Measurements from ENCODE around the gene RAD9A.

The RAD9A gene

DNA sequence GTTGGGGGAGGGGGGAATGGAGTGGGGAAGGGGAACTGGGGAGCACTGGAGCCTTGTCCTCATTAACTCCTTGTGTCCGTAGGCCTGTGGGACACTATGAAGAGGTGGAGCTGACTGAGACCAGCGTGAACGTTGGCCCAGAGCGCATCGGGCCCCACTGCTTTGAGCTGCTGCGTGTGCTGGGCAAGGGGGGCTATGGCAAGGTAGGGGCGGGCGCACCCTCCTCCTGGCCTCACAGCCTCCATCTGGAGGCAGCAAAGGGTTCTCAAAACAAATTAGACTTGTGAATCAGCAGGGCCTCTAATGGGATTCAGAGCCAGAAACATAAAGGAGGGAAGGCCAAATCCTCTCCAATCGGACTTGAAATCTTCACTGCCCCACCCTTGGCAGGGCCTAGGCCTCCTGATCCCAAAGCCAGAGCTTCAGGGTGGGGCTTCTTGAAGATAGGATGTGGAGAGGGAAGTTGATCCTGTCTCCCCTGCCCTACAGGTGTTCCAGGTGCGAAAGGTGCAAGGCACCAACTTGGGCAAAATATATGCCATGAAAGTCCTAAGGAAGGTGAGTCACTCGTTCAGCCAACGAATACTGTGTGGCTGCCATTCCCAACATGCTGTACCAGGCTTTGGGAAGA lies 37.4 kb downstream of the RAD9A start:
- no peak for DNase-seq

DNA sequence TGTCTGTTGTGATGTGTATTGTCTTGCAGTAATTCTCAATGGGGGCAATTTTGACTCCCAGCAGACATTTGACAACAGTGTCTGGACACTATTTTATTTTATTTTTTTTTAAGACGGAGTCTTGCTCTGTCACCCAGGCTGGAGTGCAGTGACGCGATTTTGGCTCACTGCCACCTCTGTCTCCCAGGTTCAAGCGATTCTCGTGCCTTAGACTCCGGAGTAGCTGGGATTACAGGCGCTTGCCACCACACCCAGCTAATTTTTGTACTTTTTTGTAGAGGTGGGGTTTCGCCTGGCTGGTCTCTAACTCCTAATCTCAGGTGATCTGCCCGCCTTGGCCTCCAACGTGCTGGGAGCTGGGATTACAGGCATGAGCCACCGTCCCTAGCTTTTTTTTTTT lies 37.9 kb downstream of the RAD9A start:
- DNase-seq = no peak

DNA sequence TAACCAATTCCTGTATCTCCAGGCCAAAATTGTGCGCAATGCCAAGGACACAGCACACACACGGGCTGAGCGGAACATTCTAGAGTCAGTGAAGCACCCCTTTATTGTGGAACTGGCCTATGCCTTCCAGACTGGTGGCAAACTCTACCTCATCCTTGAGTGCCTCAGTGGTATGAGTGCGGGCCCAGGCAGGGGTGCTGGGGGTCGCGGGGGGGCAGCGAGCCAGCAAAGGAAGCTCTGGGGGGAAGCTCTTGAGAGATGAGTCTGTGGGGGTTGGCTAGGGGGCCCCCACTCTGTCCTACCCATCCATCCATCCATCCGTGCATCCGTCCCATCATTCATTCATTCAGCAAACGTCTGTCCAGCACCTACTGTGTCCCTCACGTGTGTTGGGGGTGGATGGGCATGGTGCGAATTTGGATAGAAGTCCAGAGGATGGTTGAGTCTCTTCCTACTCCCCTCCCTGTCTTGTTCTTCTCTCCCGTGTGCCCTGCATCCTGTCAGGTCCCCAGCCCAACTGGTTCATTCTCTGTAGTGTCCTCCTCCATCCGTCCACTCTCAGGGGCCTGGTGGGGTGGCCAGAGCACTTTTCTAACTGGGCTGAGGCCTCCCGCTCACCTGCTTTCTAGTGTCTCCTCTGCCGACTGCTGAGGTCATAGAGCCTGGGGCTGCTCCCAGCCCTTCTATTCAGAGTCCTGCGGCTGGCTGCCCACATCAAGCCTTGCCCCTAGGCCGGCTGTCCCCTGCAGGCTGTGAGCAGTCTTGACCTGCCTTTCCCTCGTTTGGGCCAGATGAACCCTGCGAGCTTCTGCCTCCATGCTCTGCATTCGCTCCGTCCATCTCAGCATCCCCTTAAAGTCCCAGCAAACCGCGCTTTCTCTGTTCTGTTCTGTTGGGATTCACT lies 39.8 kb downstream of the RAD9A start:
- no peak for DNase-seq

DNA sequence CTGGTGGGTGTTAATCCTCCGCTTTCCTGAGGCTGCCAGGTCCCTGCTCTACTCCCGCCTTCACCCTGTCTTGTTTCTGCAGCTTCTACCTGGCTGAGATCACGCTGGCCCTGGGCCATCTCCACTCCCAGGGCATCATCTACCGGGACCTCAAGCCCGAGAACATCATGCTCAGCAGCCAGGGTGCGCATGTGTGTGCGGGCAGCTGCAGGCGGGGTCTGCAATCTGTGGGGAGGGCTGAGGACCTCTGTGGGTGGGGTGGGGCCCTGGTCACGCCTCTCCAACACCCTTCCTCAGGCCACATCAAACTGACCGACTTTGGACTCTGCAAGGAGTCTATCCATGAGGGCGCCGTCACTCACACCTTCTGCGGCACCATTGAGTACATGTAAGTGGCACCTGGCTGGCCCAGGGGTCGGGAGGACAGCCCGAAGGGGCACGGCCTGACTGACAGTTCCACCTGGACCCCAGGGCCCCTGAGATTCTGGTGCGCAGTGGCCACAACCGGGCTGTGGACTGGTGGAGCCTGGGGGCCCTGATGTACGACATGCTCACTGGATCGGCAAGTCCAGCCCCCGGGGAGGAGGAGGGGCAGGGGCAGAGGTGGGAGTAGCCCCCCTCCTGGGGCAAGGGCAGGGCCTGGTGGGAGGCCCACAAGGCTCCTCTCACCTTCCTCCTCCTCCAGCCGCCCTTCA lies 41.0 kb downstream of the RAD9A start:
- no peak for DNase-seq

DNA sequence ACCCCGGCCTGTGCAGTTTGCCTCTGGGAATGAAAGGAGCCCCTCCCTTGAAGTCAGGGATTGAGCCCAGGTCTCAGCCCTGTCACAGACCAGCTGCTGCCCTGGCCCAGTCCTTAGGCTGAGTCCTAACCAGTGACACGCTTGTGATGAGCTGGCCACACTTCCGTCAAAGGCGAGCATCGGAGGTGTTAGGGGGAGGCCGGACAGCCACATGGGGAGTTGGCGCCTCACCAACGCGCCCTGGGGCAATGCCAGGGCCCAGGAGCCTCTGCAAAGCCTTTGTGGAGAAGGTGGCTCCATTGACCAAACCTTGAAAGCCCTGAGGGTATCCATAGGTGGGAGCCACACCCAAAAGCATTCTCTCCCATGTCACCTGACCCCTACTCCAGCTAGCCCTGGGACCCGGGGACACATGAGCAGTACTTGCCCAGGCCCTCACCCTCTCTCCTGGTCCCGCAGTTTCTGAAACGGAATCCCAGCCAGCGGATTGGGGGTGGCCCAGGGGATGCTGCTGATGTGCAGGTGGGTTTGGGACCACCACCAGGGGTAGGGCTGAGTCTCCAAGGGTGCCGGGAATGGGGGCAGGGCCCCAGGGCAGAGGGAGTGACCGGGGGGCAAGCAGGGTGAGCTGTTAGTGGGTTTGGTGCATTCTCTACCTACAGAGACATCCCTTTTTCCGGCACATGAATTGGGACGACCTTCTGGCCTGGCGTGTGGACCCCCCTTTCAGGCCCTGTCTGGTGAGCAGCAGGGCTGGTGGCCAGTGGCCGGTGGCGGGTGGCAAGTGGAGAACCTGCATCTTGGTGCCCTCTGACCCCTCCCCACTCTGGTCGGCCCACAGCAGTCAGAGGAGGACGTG lies 42.0 kb downstream of the RAD9A start:
- DNase-seq = no peak

DNA sequence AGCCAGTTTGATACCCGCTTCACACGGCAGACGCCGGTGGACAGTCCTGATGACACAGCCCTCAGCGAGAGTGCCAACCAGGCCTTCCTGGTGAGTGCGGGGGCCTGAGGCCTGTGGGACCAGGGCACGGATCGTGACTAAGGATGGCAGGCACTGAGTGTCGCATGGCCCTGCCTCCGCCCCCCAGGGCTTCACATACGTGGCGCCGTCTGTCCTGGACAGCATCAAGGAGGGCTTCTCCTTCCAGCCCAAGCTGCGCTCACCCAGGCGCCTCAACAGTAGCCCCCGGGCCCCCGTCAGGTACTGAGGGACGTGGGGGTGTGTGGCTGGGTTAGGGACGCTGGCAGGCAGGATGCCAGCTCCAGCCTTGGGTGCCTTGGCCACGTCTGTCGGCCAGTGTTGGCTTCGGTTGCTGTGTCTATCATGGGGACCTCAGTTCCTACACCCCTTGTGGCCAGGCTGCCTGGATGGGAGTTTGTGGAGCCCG lies 42.7 kb downstream of the RAD9A start:
- DNase-seq = no peak

DNA sequence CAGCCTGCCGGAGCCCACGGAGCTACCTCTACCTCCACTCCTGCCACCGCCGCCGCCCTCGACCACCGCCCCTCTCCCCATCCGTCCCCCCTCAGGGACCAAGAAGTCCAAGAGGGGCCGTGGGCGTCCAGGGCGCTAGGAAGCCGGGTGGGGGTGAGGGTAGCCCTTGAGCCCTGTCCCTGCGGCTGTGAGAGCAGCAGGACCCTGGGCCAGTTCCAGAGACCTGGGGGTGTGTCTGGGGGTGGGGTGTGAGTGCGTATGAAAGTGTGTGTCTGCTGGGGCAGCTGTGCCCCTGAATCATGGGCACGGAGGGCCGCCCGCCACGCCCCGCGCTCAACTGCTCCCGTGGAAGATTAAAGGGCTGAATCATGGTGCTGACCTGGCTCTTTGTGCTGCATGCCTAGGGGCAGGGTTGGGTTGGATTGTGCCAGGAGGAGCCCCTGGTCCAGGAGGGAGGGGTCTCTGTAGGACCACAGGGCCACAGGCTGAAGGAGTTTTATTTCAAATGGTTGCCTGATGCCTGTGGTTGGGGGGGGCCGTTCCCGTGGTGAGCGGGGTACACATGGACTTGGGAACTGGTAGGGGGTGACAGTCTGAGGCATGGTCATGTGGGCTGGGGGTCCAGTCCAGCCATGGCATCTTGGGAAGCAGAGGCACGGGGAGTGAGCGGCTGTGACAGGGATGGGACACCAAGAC lies 43.4 kb downstream of the RAD9A start:
- DNase-seq = no peak

DNA sequence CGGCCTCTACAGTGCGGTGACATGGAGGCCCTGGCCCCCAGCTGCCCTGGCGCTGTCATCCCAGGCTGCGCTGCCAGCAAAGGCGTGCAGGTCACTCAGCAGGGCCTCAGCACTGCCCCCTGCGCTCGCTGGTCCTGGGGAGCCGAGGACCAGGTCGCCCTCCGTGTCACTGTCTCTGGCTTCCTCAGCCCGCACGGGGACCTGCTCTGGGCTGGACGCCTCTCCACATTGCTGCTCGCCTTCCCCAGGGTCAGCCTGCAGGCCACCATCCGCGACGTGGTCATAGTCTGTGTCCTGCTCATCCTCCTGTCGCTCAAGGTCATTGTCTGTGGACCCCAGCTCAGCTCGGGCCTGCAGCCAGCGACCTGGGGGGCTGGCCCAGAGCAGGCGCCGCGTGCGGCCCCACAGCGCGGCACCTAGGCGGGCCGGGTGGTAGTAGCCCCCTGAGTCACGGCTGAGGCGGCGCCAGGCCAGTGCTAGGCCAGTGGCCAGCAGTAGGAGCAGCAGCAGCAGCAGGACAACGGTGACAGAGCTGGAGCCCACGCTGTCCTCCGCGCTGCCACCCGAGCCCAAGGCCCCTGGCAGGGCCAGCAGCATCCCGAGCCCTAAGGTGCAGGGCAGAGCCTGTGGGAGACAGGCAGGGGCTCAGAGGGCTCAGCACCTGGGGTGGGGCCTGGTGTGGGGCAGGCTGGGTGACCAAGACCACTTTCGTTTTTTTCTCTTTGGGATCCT lies 44.1 kb downstream of the RAD9A start:
- DNase-seq = no peak

DNA sequence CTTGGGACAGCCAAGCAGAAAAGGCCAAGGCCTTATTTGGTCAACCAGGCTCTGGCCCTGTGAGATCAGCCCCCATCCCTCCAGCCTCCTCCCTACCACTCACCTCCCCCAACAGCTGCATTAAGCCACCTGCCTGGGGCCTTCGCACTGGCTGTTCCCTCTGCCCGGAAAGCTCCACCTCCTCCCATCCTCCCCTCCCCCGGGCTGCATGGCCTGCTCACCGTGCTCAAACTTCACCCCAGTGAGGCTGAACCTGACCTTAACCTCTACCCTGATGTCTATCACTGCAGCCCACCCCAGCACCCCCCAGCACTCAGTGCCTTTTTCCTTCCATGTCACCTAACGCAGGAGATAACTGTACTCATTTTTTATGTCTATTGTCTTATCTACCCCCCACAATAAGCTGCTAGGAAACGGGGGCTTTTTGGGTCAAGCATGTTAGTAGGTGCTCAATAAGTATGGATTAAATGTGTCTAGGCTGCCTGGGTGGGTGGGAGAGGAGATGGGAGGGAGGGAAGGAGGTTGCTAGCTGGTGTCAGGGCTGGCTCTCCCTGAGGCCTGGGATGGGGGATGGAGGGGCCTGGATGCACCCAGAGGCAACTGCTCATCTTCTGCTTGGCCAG lies 44.8 kb downstream of the RAD9A start:
- DNase-seq = peak; percentile 87

DNA sequence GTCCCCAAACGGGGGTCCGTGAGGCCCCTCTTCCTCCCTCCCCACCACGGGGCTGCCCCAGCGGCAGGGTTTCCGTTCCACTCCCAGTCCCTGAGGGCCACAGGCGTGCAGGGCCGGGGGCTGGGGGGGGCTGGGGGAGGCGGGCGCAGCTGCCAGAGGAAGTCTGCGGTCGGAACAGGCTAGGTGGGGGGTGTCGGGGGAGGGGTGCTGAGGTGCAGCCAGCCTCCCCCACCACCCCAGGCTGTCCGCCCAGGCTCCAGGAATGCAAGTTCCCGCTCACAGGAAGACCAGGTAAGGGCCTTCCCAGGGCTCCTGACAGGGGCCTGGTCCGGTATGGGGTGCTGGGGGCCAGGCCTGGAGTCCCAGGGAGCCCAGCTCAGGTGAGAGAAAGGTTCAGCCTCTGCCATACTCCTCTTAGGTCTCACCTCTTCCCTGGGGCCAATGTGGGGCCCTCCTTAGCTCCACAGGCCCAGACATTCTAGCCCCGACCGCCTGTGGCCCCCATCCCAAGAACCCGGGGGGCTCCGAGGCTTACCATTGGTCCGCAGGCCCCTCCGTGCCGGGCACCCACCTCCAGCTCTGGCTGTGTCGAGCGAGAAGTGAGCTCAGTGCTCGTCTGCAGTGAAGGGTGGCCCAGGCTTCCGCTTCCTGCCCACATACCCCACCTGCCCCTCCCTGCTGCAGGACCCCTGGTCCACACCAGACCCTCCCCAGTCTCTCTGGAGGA lies 45.5 kb downstream of the RAD9A start, which contains the start of gene PTPRCAP:
Gene PTPRCAP (minus strand): TSS at position 601 of the 727 bp plus-strand sequence. CDS start 63 bp downstream, at position 538.
- DNase-seq = peak; percentile 70

DNA sequence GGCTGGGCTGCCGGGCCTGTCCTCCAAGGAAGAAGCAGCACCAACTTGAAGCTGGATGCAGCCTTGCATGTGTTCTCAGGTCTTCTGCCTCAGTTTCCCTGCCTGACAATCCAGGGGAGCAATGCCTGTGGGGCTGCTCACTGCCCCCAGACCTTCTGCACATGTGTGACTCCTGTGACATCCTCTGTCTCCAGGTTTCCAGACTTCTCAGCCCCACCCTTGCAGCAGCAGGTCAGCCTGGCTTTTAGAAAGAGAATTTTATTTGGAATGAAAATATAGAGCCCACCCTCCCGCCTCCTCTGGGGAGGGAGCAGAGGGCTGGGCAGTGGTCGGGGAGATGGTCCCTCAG lies 46.0 kb downstream of the RAD9A start:
- no peak for DNase-seq

DNA sequence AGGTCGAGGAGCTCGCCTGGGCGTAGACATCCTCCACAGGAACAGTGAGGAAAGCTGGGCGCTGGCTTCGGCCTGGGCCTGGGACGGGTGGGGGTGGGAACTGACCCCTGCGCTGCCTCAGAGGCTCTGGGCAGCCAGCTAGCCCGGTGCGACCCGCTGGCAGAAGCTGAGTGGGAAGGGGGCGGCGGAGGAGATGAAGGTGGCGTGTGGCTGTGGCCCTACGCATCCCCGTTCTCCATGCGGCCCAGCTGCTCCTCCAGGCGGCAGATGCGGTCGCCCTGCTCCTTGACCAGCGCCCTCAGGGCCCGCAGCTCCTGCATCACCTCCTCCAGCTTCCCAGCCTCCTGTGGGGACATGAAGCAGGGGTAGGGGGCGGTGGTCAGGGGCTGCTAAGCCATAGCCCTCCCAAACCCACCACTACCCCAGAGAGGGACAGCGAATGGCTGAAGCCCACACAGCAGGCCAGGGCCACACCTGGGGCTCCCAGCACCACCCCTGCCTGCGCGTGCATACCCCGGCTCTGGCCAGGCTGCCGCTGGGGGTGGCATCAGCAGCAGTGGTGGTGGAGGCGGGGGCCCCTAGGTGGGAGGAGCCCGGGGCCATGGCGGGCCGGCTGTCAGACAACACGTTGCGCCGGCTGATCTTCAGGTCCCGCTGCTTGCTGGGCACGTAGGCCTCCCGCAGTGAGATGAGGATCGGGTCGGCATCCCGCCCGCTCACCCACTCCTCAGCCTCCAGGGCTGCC lies 46.5 kb downstream of the RAD9A start:
- DNase-seq = peak; percentile 91

DNA sequence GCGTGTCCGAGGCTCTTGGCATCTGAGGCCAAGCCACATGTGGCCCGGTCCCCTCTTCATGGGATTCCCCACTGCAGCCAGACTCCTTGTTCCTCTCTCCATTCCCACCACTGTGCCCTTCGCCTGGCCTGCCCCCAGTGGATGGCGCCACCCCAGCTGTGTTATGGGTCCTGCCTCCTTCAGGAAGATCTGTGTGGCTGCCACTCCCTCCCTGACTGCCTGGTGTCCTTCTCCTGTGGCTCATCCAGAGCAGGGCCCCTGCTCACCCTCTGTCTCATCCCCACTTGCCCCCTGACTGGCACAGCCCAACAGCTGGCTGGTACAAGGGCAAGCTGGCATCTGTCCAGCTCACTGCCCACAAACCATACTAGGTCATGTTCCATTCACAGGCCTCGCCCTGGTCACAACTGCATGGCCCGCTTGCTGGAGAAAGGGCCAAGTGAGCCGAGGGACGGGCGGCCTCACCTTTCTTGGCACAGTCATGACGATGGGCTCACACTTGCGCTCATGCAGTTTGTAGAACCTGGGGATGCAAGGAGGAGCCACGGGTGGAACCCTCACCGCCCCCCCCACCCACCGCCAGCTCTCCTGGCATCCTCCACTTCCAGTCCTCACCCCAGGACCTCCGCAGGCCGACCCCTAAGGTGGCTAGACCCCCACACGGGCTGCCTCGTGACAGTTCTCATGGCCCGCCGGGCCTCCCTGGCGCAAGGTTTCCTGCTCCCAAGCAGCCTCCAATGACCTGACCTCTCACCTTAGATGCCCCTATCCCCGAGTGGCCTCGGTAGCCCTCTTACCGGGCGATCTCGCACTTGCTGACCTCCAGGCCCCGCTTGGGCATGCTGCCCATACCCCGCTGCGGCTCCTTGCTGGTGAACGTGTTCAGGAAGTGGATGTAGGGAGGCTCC lies 47.8 kb downstream of the RAD9A start:
- peak; percentile 65 for DNase-seq

DNA sequence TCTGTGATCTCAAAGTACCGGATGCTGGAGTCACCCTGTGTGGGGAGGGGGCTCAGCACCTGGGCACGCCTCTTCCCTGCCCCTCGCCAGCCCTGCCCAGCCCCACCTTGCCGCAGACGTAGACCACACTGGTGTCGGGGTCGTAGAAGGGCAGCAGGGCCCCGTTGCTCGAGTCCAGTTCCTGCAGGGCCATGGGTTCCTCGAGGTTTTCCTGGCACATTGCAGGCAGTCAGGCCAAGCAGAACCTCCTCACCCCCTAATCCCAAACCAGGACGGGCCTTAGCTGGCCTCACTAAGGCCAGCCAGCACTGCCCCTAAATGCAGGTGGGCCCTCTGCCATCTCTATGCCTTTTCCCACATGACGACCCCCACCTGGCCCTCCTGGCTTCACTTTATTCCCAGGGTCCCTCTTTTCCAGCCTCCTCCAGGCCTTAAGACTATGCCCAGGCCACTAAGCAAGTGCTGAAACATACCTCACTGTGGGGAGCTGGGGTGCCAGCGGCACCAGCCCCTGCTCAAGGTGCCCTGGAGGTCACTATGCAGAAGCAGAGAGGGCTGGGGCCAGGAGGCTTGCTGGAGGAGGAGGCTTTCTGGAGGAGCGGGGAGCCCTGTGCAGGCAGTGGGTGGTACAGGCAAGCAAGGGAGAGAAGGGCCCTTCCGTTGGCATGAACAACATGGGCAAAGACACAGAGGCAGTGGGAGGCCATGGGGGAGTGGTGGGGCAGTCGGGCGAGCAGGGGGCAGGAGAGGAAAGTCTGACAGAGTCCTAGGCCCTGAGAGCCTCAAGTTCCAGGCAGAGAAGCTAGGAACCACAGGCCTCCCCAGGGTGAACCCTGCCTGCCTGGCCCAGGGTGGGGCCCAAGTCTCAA lies 48.7 kb downstream of the RAD9A start:
- no peak for DNase-seq

DNA sequence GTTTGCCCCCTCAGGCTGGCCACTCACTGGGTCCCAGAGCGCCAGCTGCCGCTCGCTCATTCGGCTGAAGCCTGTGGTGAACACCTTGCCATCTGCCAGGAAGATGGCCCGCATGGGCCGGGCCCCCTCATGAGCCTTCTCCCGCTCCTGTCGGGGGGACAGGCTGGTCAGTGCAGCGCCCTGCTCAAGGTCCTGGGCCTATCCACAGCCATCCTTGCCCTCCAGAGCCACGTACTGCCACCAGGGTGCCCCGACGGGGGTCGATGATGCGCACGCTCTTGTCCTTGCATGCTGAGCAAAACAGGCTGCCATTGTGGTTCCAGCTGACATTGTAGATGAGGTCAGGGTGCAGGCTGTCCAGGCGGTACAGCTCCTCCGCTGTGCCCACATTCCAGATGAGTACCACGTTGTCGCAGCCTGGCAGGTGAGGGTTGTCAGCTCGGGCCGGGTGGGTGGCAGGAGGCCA lies 49.3 kb downstream of the RAD9A start:
- DNase-seq = no peak

DNA sequence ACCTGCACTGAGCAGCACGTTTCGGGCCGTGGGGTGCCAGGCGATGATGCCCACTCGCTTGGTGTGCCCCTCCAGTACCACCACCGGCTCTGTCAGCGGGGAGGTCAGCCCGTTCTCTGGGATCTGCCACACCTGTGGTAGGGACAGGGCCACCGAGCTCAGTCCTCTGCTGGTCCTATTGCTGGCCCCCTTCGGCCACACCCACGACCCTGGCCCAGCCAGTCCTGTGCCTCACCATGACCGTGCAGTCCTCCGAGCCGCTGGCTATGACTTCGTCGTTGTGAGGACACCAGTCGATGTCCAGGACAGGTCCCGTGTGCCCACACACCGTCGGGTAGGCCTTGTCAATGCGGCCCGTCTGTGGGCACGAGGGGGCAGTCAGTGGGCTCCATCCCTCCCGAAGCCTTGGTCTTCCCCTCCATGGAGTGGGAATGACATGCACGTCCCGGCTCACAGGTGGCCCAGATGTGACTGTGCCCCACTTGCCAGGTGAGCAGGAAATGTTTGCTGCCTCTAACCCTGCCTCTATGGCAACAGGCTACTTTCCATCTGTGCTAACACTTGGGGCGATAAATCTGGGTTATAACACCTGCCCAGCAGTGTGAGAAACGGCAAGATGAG lies 50.1 kb downstream of the RAD9A start:
- DNase-seq = no peak

Measured in activated CD4-positive, alpha-beta T cell treated with anti-CD3 and anti-CD28 coated beads for 48 hours (primary cell).